Endodermal cell (in vitro differentiated cells): ENCODE data around the gene SLMAP. TPM values are rescaled to one million over a fixed set of nuclear protein-coding genes. Genes with fewer than 3 reads are reported as not detected.

Source experiments
- DNase-seq: peaks from one replicate; pipeline ENCODE4 v3.0.0-alpha.2; 2017
- H3K27ac ChIP-seq: 2 replicates; pipeline ENCODE4 v1.5.1; 2013; ENCODE audit warnings: mild to moderate bottlenecking, low read depth, low read length, moderate library complexity
- H3K27me3 ChIP-seq: 2 replicates; pipeline ENCODE4 v1.6.1; 2013; ENCODE audit warnings: mild to moderate bottlenecking, low read length, moderate library complexity; ENCODE audit not compliant: insufficient read depth, control insufficient read depth, poor library complexity, severe bottlenecking
- H3K36me3 ChIP-seq: 2 replicates; pipeline ENCODE4 v1.7.0; 2013; ENCODE audit warnings: mild to moderate bottlenecking, low read length, moderate library complexity; ENCODE audit not compliant: control insufficient read depth, insufficient read depth
- H3K4me1 ChIP-seq: one replicate; pipeline ENCODE4 v1.7.0; 2013; ENCODE audit warnings: low read length; ENCODE audit not compliant: control insufficient read depth, insufficient read depth
- H3K4me3 ChIP-seq: 2 replicates; pipeline ENCODE4 v1.5.1; 2013; ENCODE audit warnings: mild to moderate bottlenecking, low read length, moderate library complexity
- H3K9ac ChIP-seq: 2 replicates; pipeline ENCODE4 v1.6.1; 2013; ENCODE audit warnings: mild to moderate bottlenecking, low read length, moderate library complexity; ENCODE audit not compliant: poor library complexity, severe bottlenecking; ENCODE audit errors: extremely low read depth
- H3K9me3 ChIP-seq: 2 replicates; pipeline ENCODE4 v1.6.1; 2013; ENCODE audit warnings: mild to moderate bottlenecking, low read length, moderate library complexity; ENCODE audit not compliant: control insufficient read depth
- H3K27ac Mint-ChIP-seq: 2 replicates; pipeline ENCODE4 v1.8.0; 2020; ENCODE audit warnings: mixed read lengths
- H3K27me3 Mint-ChIP-seq: 2 replicates; pipeline ENCODE4 v1.8.0; 2021; ENCODE audit warnings: mild to moderate bottlenecking, mixed read lengths; ENCODE audit not compliant: insufficient read depth
- H3K36me3 Mint-ChIP-seq: 2 replicates; pipeline ENCODE4 v1.8.0; 2020; ENCODE audit warnings: low read depth, mixed read lengths
- H3K4me1 Mint-ChIP-seq: 2 replicates; pipeline ENCODE4 v1.8.0; 2020; ENCODE audit warnings: mixed read lengths
- H3K4me3 Mint-ChIP-seq: 2 replicates; pipeline ENCODE4 v1.8.0; 2020; ENCODE audit warnings: mild to moderate bottlenecking, moderate library complexity, mixed read lengths
- H3K9me3 Mint-ChIP-seq: 2 replicates; pipeline ENCODE4 v1.8.0; 2020; ENCODE audit warnings: mild to moderate bottlenecking, mixed read lengths
- CTCF ChIP-seq: fragments of 200-600 bp; sonication (generic); conservative IDR thresholded peaks from 2 replicates; pipeline ENCODE4 v1.5.0; 2021; ENCODE audit warnings: antibody characterized with exemption, mild to moderate bottlenecking
- WGBS, 2 experiments: methylation state at CpG; one replicate each; pipeline versions ENCODE4 v1.1.5 to v1.1.7; 2013; ENCODE audit warnings: missing lambda C conversion rate in 2 of 2, mixed read lengths in 1 of 2; ENCODE audit not compliant: insufficient coverage in 1 of 2, insufficient read length in 1 of 2; 5-methylcytosine and 5-hydroxymethylcytosine counted together
- total RNA-seq, 2 donors: library from RNA; stranded (reverse); fragmentation: NEBNext Ultra II Directional in 1 of 2; extraction: Animal tissue kit (Norgen Biotek cat#: 25700) in 1 of 2; gene quantifications; 2 replicates in 1 of 2; 3 replicates in 1 of 2; pipeline ENCODE4 v1.2.1, GENCODE V29; 2021

SLMAP gene
- total RNA-seq, 2 donors from 2014 or later = 64.8 to 65.7 TPM

GRCh38 chr3:57927916-57928315 is 171.8 kb downstream of the SLMAP start:
- Mint-ChIP-seq H3K27ac (no peak overlapping the region), H3K9me3 (no peaks in the 10 kb centered on the region), H3K4me3 (no peak overlapping the region), H3K4me1 (peaks cover under 1% of the 10 kb centered on the region), H3K27me3 (no peaks in the 10 kb centered on the region), H3K36me3 (peaks cover 24% of the 10 kb centered on the region)
- WGBS, 2 experiments = 86 to 94% methylated on average over 2 to 3 of the region's 3 CpGs
- peaks cover 32% of the 10 kb centered on the region for H3K36me3 ChIP-seq
- H3K4me3 ChIP-seq = no peak overlapping the region
- no peak overlapping the region for H3K9ac ChIP-seq
- H3K27me3 ChIP-seq = no peaks in the 10 kb centered on the region
- H3K9me3 ChIP-seq = no peaks in the 10 kb centered on the region
- H3K4me1 ChIP-seq = no peaks in the 10 kb centered on the region
- no peak overlapping the region for H3K27ac ChIP-seq
- no peak for DNase-seq
- TF ChIP-seq CTCF = no peak

DNA sequence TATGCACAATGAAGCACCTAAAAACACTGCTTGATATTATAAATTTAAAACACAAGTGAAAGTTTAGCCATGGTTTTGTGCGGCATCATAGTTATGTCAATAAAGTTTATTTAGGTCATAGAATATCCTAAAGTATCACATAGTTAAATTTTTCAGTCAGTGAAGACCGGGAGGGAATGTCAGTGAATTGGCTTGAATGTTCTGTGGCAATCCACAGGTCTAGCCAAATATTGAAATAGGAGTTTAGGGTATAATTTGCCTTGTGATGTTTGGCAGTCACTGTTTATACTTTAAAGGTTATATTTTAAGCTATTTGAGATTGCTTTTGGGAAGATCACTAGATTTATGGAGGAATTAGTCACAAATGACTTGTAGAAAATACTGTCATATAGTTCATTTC is 172.4 kb downstream of the SLMAP start:
- Histone ChIP-seq H3K9me3 (no peaks in the 10 kb centered on the region), H3K4me1 (no peaks in the 10 kb centered on the region), H3K9ac (no peak overlapping the region), H3K27me3 (no peaks in the 10 kb centered on the region), H3K27ac (no peak overlapping the region), H3K36me3 (peaks cover 26% of the 10 kb centered on the region), H3K4me3 (no peak overlapping the region)
- 97% methylated on average over 2 of the region's 2 CpGs; no CpG with 5 or more reads in 1 of the 2 experiments for WGBS, 2 experiments
- Mint-ChIP-seq H3K27me3 (no peaks in the 10 kb centered on the region), H3K27ac (no peak overlapping the region), H3K36me3 (peaks cover 24% of the 10 kb centered on the region), H3K4me1 (no peaks in the 10 kb centered on the region), H3K9me3 (no peaks in the 10 kb centered on the region), H3K4me3 (no peak overlapping the region)
- no peak for DNase-seq
- TF ChIP-seq CTCF = no peak

- DNase-seq = no peak
- H3K4me3 ChIP-seq = no peak overlapping the region
- Mint-ChIP-seq H3K27me3 (no peaks in the 10 kb centered on the region), H3K4me1 (no peaks in the 10 kb centered on the region), H3K36me3 (peaks cover 19% of the 10 kb centered on the region), H3K27ac (no peak overlapping the region), H3K9me3 (no peaks in the 10 kb centered on the region), H3K4me3 (no peak overlapping the region)
- peaks cover 19% of the 10 kb centered on the region for H3K36me3 ChIP-seq
- H3K4me1 ChIP-seq = no peaks in the 10 kb centered on the region
- no peak overlapping the region for H3K9ac ChIP-seq
- no peaks in the 10 kb centered on the region for H3K27me3 ChIP-seq
- TF ChIP-seq CTCF = no peak
- no peaks in the 10 kb centered on the region for H3K9me3 ChIP-seq
- H3K27ac ChIP-seq = no peak overlapping the region
- 85 to 96% methylated on average over 2 of the region's 2 CpGs for WGBS, 2 experiments
These were observed 173.9 kb downstream of the SLMAP start for GRCh38 chr3:57929988-57930387.
